ENCODE data around the gene MLIP. TPM values are rescaled to one million over a fixed set of nuclear protein-coding genes. Genes with fewer than 3 reads are reported as not detected.

Gene MLIP
- total RNA-seq, 5 donors from 2014 or later (not counting 1 experiment from before 2014, with no cell fraction given) = not detected

GRCh38 chr6:54132587-54132986 is 21.3 kb downstream of the MLIP start:
- no peaks in the 10 kb centered on the region for H3K27me3 ChIP-seq (replicated peaks in 1 of 2; ENCODE audit: control insufficient read depth in 2 of 2, extremely low read depth in 1 of 2, insufficient read depth in 2 of 2, low read length in 1 of 2)
- DNase-seq = no peak
- Mint-ChIP-seq H3K9me3 (no peaks in the 10 kb centered on the region), H3K27me3 (no peaks in the 10 kb centered on the region), H3K4me3 (no peak overlapping the region), H3K27ac (no peak overlapping the region), H3K36me3 (no peaks in the 10 kb centered on the region), H3K4me1 (no peaks in the 10 kb centered on the region)
- no peak overlapping the region for H3K27ac ChIP-seq (ENCODE audit: low read length)
- no peaks in the 10 kb centered on the region for H3K36me3 ChIP-seq (ENCODE audit: control insufficient read depth in 2 of 2, extremely low read depth in 1 of 2, insufficient read depth in 1 of 2, low read length in 1 of 2)
- CTCF ChIA-PET = no interaction called here
- POLR2A ChIA-PET = no interaction called here
- no CpG with 5 or more reads among the region's 2 CpGs for WGBS (ENCODE audit: insufficient coverage)
- no peak overlapping the region for H3K4me3 ChIP-seq (ENCODE audit: control insufficient read depth in 1 of 2, extremely low read depth in 1 of 2, low read length in 1 of 2)
- no peak for ATAC-seq (replicated peaks in 1 of 4)
- no peaks in the 10 kb centered on the region for H3K4me1 ChIP-seq (ENCODE audit: control insufficient read depth in 1 of 2, extremely low read depth in 1 of 2, insufficient read depth in 2 of 2, low read length in 2 of 2)
- no peaks in the 10 kb centered on the region for H3K9me3 ChIP-seq

- Mint-ChIP-seq H3K4me1 (no peaks in the 10 kb centered on the region), H3K27ac (no peak overlapping the region), H3K27me3 (no peaks in the 10 kb centered on the region), H3K9me3 (no peaks in the 10 kb centered on the region), H3K4me3 (no peak overlapping the region), H3K36me3 (no peaks in the 10 kb centered on the region)
- no peak overlapping the region for H3K4me3 ChIP-seq (ENCODE audit: control insufficient read depth in 1 of 2, extremely low read depth in 1 of 2, low read length in 1 of 2)
- 67% methylated on average over 1 of the region's 3 CpGs for WGBS (ENCODE audit: insufficient coverage)
- POLR2A ChIA-PET = no interaction called here
- H3K9me3 ChIP-seq = no peaks in the 10 kb centered on the region
- H3K36me3 ChIP-seq (ENCODE audit: control insufficient read depth in 2 of 2, extremely low read depth in 1 of 2, insufficient read depth in 1 of 2, low read length in 1 of 2) = no peaks in the 10 kb centered on the region
- H3K27me3 ChIP-seq (replicated peaks in 1 of 2; ENCODE audit: control insufficient read depth in 2 of 2, extremely low read depth in 1 of 2, insufficient read depth in 2 of 2, low read length in 1 of 2) = no peaks in the 10 kb centered on the region
- H3K4me1 ChIP-seq (ENCODE audit: control insufficient read depth in 1 of 2, extremely low read depth in 1 of 2, insufficient read depth in 2 of 2, low read length in 2 of 2) = no peaks in the 10 kb centered on the region
- DNase-seq (no peak), ATAC-seq (replicated peaks in 1 of 4) (no peak)
- H3K27ac ChIP-seq (ENCODE audit: low read length) = no peak overlapping the region
- CTCF ChIA-PET = no interaction called here
These were observed 21.9 kb downstream of the MLIP start for GRCh38 chr6:54133186-54133585.

GRCh38 chr6:54134935-54135334 is 23.7 kb downstream of the MLIP start:
- H3K27ac Mint-ChIP-seq = no peak overlapping the region
- H3K9me3 Mint-ChIP-seq = no peaks in the 10 kb centered on the region
- Histone ChIP-seq H3K27ac (ENCODE audit: low read length) (no peak overlapping the region), H3K4me3 (ENCODE audit: control insufficient read depth in 1 of 2, extremely low read depth in 1 of 2, low read length in 1 of 2) (no peak overlapping the region), H3K36me3 (ENCODE audit: control insufficient read depth in 2 of 2, extremely low read depth in 1 of 2, insufficient read depth in 1 of 2, low read length in 1 of 2) (no peaks in the 10 kb centered on the region), H3K4me1 (ENCODE audit: control insufficient read depth in 1 of 2, extremely low read depth in 1 of 2, insufficient read depth in 2 of 2, low read length in 2 of 2) (no peaks in the 10 kb centered on the region), H3K27me3 (replicated peaks in 1 of 2; ENCODE audit: control insufficient read depth in 2 of 2, extremely low read depth in 1 of 2, insufficient read depth in 2 of 2, low read length in 1 of 2) (no peaks in the 10 kb centered on the region), H3K9me3 (no peaks in the 10 kb centered on the region)
- no peaks in the 10 kb centered on the region for H3K4me1 Mint-ChIP-seq
- DNase-seq (no peak), ATAC-seq (replicated peaks in 1 of 4) (no peak)
- WGBS (ENCODE audit: insufficient coverage) = no CpG with 5 or more reads among the region's 2 CpGs
- ChIA-PET POLR2A (no interaction called here), CTCF (no interaction called here)
- H3K36me3 Mint-ChIP-seq = no peaks in the 10 kb centered on the region
- H3K27me3 Mint-ChIP-seq = no peaks in the 10 kb centered on the region
- no peak overlapping the region for H3K4me3 Mint-ChIP-seq

- H3K4me3 ChIP-seq (ENCODE audit: control insufficient read depth in 1 of 2, extremely low read depth in 1 of 2, low read length in 1 of 2) = no peak overlapping the region
- no CpG with 5 or more reads among the region's 2 CpGs for WGBS (ENCODE audit: insufficient coverage)
- no peaks in the 10 kb centered on the region for H3K36me3 ChIP-seq (ENCODE audit: control insufficient read depth in 2 of 2, extremely low read depth in 1 of 2, insufficient read depth in 1 of 2, low read length in 1 of 2)
- Mint-ChIP-seq H3K4me1 (no peaks in the 10 kb centered on the region), H3K4me3 (no peak overlapping the region), H3K27ac (no peak overlapping the region), H3K27me3 (no peaks in the 10 kb centered on the region), H3K36me3 (no peaks in the 10 kb centered on the region), H3K9me3 (no peaks in the 10 kb centered on the region)
- CTCF ChIA-PET = no interaction called here
- DNase-seq (no peak), ATAC-seq (replicated peaks in 1 of 4) (no peak)
- no peaks in the 10 kb centered on the region for H3K9me3 ChIP-seq
- no peaks in the 10 kb centered on the region for H3K27me3 ChIP-seq (replicated peaks in 1 of 2; ENCODE audit: control insufficient read depth in 2 of 2, extremely low read depth in 1 of 2, insufficient read depth in 2 of 2, low read length in 1 of 2)
- no peak overlapping the region for H3K27ac ChIP-seq (ENCODE audit: low read length)
- no peaks in the 10 kb centered on the region for H3K4me1 ChIP-seq (ENCODE audit: control insufficient read depth in 1 of 2, extremely low read depth in 1 of 2, insufficient read depth in 2 of 2, low read length in 2 of 2)
- POLR2A ChIA-PET = no interaction called here
These were observed 24.6 kb downstream of the MLIP start for GRCh38 chr6:54135665-54136369.

- H3K27ac ChIP-seq (ENCODE audit: low read length) = no peak overlapping the region
- Mint-ChIP-seq H3K27me3 (peaks cover 0 to 5% of the 10 kb centered on the region in 2 donors), H3K4me1 (no peaks in the 10 kb centered on the region), H3K27ac (no peak overlapping the region), H3K4me3 (no peak overlapping the region), H3K36me3 (no peaks in the 10 kb centered on the region), H3K9me3 (peaks cover 0 to 5% (median 0%) of the 10 kb centered on the region in 3 donors)
- no peaks in the 10 kb centered on the region for H3K27me3 ChIP-seq (replicated peaks in 1 of 2; ENCODE audit: control insufficient read depth in 2 of 2, extremely low read depth in 1 of 2, insufficient read depth in 2 of 2, low read length in 1 of 2)
- H3K36me3 ChIP-seq (ENCODE audit: control insufficient read depth in 2 of 2, extremely low read depth in 1 of 2, insufficient read depth in 1 of 2, low read length in 1 of 2) = no peaks in the 10 kb centered on the region
- WGBS (ENCODE audit: insufficient coverage) = no CpG with 5 or more reads among the region's 1 CpG
- no peaks in the 10 kb centered on the region for H3K4me1 ChIP-seq (ENCODE audit: control insufficient read depth in 1 of 2, extremely low read depth in 1 of 2, insufficient read depth in 2 of 2, low read length in 2 of 2)
- ChIA-PET CTCF (no interaction called here), POLR2A (no interaction called here)
- DNase-seq (no peak), ATAC-seq (replicated peaks in 1 of 4) (no peak)
- H3K9me3 ChIP-seq = no peaks in the 10 kb centered on the region
- H3K4me3 ChIP-seq (ENCODE audit: control insufficient read depth in 1 of 2, extremely low read depth in 1 of 2, low read length in 1 of 2) = no peak overlapping the region
These were observed 27.6 kb downstream of the MLIP start for GRCh38 chr6:54138795-54139194.

- peaks cover 0 to 5% (median 0%) of the 10 kb centered on the region in 3 donors for H3K9me3 Mint-ChIP-seq
- CTCF ChIA-PET = no interaction called here
- H3K4me1 ChIP-seq (ENCODE audit: control insufficient read depth in 1 of 2, extremely low read depth in 1 of 2, insufficient read depth in 2 of 2, low read length in 2 of 2) = no peaks in the 10 kb centered on the region
- no peaks in the 10 kb centered on the region for H3K27me3 ChIP-seq (replicated peaks in 1 of 2; ENCODE audit: control insufficient read depth in 2 of 2, extremely low read depth in 1 of 2, insufficient read depth in 2 of 2, low read length in 1 of 2)
- H3K4me3 Mint-ChIP-seq = no peak overlapping the region
- no peak overlapping the region for H3K27ac ChIP-seq (ENCODE audit: low read length)
- H3K27ac Mint-ChIP-seq = no peak overlapping the region
- H3K4me1 Mint-ChIP-seq = no peaks in the 10 kb centered on the region
- POLR2A ChIA-PET = interaction anchor here in 1 of 2 donors (0.6 kb wide), 1 partner anchor 177 kb away, joined by 6 read pairs; no protein-coding TSS in a partner anchor
- peaks cover 0 to 5% of the 10 kb centered on the region in 2 donors for H3K27me3 Mint-ChIP-seq
- ATAC-seq (replicated peaks in 1 of 4) = no peak
- H3K36me3 Mint-ChIP-seq = no peaks in the 10 kb centered on the region
- H3K36me3 ChIP-seq (ENCODE audit: control insufficient read depth in 2 of 2, extremely low read depth in 1 of 2, insufficient read depth in 1 of 2, low read length in 1 of 2) = no peaks in the 10 kb centered on the region
- no peak overlapping the region for H3K4me3 ChIP-seq (ENCODE audit: control insufficient read depth in 1 of 2, extremely low read depth in 1 of 2, low read length in 1 of 2)
- no peak for DNase-seq
- H3K9me3 ChIP-seq = no peaks in the 10 kb centered on the region
These were observed 29.6 kb downstream of the MLIP start for GRCh38 chr6:54140811-54141210.
